Endometrium (tissue), 2 donors: ENCODE measurements around the gene DET1.

ENCODE experiments used
- FAIRE-seq: peaks from 2 replicates; lab custom pipeline; 2012; peaks lifted over from hg19 to GRCh38; lab: Jason Lieb, UNC
- donor health status: control.
- donor health status: control.

The DET1 gene

GRCh38 chr15:88467073-88467934 lies 79.2 kb downstream of the DET1 start, which contains the start of the genes MRPL46 and MRPS11:
TSS of gene MRPL46 (minus strand) at chr15:88467388. CDS start at chr15:88467377, 11 bp downstream.
TSS of gene MRPS11 (plus strand) at chr15:88467708. CDS start at chr15:88467718, 10 bp downstream.
- no peak for FAIRE-seq

- no peak for FAIRE-seq
Observed at GRCh38 chr15:88465633-88466224, 80.8 kb downstream of the DET1 start.

GRCh38 chr15:88463870-88464532 lies 82.5 kb downstream of the DET1 start:
- no peak for FAIRE-seq
